ENCODE measurements around the gene KLF6.

KLF6 gene

DNA sequence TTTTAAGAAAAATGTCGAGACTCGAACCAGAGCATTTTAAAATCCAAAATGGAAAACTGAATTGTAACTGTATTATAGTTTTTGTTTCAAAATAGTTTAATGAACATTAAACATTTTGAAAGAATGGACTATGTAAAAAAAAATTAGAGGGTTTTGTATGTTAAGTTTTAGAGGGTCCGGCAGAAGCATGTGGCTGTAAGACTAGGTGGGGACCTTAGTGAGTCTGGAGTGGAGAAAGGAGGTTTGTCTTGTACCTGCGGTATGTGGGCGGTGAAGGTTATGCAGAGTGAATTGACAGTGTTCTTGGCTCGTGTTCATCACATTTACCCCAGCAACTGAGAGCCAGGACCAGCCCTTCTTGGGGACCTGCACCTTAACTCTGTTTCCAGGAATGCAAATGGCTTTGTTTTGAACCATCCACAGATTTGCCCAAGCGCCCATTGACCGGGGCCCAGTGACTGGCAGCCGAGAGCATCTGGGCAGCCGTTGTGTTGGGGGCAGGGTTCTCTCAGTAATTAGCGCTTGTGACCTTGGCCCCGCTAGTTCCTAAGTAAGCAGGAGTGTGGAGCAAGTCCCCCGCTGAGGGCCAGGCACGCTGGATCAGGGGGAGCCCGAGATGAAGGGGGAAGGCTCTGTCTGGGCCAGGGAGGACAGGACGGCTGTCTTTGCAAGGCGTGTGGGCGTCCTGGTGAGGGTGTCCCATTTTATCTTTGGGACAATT lies 1.4 kb upstream of the KLF6 start:
- no peak for DNase-seq

DNA sequence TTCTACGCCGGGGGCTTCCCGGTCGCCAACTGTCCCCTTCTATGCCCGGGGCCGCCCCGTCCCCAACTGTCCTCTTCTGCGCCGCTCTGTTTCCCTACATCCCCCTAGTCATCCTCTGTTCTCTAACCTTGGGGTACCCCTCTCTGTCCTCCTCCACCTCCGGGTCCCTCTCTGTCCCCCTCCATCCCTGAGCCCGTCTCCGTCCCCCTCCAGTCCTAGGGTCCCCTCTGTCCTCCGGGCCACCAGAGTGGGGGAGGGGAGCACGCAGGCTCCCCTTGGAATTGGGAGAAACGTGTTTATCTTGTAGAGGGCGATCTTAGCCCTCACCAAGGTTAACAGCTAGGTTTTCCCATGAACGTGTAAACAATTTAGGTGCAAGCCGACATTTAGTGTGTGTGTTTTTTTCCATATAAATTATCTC lies 852 bp upstream of the KLF6 start:
- DNase-seq = no peak

DNA sequence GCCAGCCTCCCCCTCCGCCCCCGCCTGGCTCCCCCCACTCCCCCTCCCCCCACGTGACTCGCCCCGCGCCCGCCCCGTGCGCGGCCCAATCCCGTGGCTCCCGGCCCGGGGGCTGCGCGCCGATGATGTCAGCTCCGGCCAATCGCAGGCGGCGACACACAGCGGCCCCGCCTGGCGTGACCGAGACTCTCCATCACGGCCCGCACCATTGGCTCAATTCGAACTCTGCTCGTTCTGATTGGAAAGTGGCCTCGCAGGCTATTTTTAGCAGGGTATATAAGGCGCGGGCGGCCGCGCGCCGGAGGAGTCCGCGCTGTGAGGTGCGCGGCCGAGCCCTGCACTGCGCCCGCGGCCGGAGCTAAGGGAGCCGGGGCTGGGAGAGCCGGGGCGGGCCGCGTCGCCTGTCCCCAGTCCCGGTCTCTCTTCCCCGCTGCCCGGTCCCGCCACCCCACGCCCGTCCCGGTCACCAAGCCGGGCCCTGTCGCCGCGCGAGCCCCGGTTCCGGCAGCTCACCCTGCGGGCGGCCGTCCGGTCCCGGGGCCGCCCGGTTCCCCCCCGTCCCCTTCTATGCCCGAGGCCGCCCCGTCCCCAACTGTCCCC lies 342 bp upstream of the KLF6 start:
- DNase-seq = peak; percentile 87 to 92

DNA sequence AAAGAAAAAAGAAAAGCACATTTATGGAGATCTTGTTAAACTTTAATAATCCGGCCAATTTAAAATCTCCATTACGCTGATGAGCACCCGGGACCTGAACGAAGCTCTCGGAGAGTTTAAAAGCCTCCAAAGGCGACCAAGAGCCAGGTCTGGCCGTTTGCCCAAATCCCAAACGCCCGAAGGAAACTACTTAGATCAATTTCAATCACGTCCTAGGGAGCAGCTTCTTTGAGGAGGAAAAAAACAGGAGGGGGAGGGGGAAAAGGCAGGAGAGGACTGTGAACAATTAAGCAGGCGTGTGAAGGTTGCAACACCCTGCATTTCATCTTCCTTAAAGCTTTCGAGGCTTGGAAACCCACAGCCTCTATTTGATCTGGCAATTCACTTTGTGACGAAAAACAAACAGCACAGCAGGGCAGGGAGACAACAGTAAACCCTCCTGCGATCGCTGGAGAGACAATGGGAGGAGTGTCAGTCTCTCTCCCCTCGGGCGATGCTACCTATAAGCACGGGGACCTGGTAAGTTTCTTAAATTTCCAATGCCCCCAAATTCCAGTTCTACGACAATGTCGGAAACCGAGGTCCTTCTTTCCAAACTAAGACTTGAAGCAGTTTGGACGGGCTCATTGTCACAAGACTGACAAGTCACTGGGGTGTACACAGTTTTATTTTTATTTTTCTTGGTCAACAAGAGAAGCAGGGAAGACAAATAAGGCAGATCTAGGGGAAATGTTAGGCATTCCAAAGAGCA lies 1.2 kb downstream of the KLF6 start:
- DNase-seq = peak; percentile 44 to 50

DNA sequence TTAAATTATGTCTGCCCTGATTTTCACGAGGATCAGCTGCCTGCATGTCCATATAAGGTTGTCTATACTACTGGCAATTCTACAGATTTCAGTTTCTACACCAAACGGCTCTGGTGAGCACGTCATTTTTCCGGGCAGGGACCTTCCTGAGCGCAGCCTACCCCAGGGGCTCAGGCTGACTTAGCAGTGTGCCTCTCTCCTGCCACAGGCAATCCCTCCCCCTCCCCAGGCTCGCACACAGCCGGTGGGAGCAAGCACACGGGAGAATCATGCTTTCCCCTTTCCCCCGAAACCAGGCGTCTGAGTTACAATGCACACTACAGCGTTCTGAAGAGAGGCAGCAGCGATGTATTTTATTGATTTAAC lies 1.7 kb downstream of the KLF6 start:
- DNase-seq = no peak

DNA sequence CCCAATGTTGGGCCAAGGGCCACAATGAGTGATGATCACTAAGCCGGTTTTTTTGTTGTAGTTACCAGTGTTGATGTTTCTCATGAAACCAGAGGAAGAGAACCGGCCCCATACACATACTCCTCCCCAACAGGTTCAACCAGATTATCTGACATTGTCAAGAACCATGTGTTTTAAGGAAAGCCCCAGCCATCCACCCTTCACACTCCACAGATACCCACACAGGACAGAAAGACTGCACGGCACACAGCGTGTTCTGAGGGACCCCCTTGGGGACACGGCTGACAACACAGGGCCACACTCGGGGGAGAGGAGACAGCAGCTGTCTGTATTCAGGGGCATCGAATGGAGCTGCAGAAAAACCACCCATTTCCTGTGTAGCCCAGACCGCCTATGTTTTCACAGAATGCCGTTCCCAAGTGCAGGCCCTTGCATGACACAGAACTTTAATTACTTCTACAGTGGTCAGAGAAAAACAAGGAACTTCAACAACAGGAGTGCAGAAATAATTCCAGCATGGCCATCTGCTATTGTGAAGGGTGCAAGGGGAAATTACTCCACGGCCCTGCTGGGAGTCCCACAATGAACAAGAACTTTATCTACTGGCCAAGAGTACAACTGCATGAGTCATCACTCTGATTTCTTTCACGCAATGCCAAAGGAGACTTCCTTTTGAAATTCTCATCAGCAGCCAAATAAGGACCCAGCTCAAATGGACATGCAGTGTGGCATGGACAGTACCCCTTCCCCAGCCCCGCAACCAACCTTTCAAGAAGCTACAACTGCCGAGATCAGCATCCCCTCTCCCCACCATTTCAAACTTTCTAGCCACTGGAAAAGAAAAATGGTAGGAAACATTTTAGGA lies 2.3 kb downstream of the KLF6 start:
- DNase-seq = peak; percentile 85 to 87

DNA sequence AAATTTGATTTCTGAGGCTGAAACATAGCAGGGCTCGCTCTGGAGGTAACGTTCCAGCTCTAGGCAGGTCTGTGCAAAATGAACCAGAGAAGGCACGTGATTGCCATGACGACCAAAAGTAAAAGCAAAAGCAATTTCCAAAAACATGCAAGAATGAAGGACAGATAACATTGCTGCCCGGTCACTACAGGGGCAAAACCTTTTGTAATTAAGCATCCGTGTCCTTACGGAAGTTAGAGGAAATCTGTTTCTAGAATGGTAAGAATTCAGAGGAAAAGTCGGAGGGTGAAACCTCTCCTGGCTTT lies 2.9 kb downstream of the KLF6 start:
- DNase-seq = no peak

DNA sequence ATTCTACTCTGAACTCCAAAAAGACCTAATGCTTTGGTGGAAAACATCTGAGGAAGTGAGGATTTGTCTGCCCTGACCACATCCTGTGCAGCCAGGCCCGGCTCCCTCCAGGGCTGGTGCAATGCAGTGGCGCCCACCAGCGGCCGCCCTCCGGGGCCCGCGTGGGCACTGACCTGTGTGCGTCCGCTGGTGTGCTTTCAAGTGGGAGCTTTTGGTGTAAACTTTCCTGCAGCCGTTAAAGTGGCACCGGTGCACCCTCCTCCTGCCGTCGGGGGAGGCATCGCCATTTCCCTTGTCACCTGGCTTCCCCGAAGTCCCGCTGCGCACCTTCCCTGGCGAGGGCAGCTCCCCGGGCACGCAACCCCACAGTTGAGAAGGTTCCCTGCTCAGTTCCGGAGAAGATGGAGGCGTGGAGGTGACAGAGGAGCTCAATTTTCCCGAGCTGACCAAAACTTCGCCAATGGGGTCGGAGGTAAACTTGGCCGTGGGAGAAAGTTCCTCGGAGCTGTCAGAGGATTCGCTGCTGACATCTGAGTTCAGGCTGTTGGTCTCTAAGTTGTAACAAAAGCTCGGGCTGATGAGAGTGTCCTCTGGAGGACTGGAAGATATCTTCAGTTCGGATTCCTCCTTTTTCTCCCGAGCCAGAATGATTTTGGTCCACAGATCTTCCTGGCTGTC lies 3.4 kb downstream of the KLF6 start:
- peak; percentile 41 to 56 for DNase-seq

DNA sequence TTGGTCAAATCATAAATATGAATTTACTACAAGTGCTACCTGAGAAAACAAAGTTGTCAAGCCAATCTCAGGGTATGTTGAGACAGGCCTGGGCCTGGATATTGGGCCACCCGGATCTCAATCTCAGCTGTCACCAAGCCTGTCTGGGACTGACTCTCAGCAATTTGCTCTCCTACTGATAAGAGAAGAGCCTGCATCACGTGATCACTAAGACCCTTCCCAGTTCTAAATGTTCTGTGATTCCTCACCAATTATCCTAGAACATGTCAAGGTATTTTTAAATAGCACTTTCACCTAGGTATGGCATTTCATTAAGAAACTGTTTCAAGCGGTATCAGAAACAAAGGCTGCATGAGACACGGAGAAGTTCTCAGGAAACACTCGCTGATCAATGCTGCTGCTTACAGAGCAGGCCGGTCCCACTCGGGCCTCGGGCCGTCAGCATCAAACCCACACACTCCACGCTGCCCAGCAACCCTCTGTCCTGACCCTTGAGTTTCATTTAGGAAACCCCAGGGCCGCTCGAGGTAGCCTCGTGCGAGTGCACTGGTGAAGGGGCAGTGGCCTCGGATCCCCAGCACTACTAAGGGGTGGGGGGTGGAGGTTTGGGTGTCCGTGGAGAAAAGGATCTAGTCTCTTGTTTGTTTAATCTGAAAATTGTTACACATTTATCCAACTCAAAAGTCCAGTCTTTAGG lies 4.1 kb downstream of the KLF6 start:
- DNase-seq = no peak

DNA sequence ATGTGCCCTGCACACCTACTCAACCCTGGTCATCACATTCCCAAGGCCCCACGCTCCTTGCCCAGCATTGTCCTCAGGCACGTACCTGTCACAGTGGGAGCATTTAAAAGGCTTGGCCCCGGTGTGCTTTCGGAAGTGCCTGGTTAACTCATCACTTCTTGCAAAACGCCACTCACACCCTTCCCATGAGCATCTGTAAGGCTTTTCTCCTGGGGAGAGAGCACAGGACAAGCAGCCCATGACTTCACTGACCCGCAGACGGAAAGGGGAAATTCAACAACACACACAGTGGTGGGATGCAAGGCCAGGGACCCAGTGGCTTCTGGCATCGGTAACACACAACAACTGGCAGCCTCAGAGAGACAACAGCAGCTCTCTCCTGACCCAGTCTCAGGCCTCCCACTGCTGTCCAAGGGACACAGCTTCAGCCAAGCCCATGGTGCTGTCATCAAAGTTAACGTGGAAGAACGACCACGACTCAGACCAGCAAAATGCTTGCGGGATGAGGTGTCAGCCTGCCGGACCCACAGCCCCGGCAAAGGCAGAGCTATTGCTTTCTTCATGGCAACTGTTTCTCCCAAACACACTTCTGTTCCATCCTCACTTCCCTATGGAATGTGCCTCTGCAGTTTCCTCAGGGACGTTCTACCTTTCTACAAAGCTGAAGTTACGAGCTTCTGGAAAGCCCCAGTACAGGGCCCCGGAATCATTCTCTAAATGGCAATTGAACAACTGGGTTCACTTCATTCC lies 4.8 kb downstream of the KLF6 start:
- DNase-seq = no peak

DNA sequence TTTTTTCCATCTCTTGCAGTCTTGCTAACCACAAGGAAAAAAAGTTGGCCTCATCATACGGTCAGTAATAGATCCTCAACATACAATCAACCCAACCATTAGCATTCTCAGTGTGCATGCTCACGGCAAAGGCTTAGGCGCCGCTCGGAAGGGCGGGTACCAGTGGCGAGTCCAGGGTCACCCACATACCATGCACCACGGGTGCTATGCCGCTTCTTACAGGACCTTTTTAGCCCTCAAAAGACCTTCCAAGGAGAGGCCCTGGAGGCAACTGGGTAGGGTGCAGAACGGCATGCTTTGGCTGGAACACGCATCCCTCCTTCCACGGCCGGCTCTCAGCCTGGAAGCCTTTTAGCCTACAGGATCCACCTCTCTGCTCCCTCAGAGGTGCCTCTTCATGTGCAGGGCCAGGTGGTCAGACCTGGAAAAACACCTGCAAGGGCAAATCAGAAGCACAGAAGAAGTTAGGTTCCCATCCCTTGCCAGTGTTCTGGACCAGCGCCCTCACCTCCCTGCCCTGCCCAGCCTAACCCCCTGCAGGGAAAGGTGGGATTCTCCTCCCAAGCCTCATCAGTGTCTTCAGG lies 5.8 kb downstream of the KLF6 start:
- no peak for DNase-seq

DNA sequence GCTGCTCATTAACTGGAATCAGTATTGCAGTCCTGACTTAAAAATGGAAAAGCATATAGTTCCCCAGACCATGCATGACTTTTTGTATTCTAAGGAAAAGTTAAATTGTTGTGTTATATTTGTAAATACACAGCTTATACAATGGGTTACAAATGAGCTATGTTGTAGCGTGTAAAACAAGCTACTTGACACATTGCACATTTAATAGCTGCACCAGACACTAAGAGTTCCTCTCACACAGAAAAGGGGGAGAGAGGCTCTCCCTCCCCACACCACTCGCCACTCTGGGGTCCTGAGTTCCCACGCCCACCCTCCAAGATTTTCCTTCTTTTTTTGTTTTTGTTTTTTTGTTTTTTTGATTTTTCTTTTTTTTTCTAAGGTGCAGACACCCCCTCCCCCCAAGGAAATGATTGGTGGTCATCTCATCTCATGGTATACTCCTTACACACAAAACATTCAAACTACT lies 6.3 kb downstream of the KLF6 start:
- DNase-seq = no peak

DNA sequence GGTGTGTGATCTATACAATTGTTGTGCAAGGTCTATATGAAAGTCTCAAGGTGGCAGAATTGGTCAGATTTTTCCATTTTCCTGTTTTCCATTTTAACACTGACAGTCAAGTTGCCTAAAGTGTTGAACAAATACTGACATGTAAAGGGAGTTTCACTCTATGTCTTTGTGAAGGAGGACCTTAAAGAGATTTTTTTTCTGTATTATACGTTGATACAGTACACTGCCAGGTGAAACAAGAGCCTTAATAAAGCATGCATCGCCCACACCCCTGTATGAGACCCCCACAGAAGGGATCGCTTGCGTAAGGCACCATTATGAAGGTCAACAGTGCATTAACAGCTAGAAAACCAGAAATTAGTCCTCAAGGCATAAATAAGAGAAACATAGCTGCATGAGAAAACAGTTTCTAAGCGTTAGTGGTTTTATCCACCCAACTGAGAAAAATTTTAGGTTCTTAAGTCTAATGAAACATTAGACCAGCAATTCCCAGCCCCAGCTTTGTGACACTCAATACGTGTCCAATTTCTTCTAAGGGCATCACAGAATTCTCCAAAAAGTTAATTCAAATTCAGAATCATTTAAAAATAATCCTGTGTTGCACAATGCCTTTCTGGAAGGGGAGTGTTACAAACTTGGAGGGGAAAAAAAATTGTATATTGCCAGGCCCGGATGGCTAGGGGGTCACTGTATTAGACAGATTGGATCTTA lies 6.9 kb downstream of the KLF6 start:
- DNase-seq = no peak

DNA sequence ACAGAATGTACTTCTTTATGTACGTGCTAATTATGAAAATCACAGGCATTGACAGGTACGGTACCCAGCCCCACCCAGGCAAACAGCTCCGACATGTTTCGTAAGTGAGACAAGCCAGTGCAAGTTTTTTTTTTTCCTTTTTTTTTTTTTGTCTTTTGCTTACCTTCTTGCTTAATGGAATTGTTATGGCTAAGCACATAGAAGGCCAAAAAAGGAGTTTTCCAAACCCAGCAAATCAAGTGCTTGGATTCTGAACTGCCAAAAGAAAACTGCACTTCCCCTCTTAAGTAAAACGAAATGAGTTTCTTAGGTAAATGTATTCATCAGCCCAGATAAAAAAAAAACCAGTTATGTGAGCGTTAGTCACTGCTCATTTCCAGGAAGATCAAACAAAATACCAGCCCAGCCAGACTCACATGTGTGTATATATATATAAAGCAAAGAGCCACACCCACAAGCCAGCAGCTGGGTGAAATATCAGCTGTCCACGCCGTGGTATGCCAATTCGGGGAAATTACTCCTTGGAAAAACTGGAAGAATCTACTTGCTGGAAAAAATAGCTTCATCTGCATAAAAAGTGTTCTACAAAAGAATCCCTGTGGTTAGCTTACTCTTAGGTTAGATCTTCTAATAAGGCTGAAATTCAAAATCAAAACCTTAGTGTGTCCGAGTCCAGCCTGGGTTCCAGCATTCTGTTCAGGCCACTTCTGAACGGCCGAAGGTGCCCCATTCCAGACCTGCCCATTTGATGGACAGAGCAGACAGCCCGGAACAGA lies 8.0 kb downstream of the KLF6 start:
- no peak for DNase-seq

DNA sequence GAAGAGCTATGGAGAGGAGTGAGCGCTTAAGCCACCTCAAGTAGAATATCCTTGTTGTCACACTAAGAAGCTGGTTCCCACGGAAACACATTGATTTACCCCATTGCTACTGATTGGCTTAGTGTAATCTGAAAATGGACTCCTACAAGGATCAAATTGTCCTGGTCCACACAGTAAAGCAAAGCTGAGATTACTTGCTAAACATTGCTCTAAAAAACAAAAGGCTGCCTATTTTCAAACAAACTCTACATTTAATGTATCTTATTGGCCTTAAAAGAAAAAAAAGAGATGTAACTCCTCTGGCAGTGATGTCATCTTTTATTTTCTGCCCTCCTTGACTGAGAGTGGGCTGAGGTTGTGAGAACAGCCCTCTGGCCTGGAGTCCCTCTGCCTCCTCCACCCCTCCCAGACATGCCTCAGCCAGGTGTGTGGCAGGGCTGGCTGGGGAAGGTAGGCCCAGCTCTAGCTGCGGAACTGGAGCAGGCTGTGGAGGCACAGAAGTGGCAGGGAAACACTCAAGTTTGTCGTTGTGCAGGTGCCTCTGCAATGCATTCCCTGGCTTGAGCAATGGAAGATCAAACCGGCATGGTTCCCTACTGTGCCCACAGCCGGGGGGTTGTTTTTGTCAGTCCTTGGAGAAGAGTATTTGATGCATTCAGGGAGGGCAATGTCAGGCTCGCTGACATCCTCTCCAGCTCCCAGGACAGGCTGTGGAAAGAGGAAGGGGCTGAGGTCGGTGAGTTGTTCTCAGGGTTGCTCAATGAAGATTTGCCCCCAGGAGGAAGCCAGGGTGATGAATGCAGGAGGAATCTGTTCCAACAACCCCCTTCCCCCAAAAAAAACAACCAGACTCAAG lies 9.1 kb downstream of the KLF6 start:
- DNase-seq = peak in 1 of 2 experiments; percentile 21

DNA sequence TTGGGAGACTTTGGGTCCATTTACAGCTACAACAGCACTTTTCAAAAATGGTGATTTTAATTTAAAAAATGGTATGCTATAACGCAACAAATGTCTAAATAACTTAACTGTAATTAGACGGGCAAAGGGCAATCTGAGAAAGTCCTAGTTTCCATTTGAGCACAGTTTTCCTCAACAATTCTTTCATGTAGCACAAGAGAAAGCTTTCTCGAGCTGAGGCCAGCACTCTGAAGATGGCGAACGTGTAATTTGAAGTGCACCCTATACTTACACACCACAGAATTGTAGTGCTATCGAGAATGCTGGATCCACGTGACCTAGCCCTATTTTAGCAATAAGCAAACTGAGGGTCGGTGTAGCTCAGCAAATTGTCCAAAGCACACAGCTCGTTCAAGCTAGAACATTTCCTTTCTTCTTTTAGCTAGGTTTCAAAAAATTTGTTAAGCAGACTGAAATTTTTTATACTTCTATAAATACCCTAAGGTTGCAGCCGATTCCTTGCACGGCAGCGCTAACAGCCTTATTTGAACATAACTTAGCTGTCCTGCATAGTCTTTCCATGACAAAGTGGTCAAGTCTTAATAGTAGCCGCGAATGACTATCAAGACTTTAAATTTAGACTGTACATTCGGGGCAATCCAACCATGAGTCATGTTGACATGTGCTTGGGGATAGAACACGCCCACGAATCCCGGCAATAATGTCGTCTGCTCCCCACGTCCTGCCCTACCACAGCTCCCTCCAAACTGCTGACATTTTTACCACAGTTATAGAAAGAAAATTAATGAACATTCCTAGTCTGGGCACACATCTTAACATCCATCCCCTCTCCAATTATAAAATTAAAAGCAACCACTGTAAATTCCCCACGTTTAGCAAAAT lies 10.0 kb downstream of the KLF6 start:
- no peak for DNase-seq
